IPS DF 6.9 (cell line): ENCODE results near the gene COL23A1.

Experiments
- DNase-seq: peaks from one replicate; pipeline ENCODE4 v3.0.0-alpha.2; 2013; ENCODE audit warnings: low read depth, low spot score
- H3K27ac ChIP-seq: one replicate; pipeline ENCODE4 v1.5.1; 2013; ENCODE audit warnings: low read length, control low read depth
- H3K27me3 ChIP-seq: 2 replicates; pipeline ENCODE4 v1.6.1; 2013; ENCODE audit warnings: mild to moderate bottlenecking, low read length; ENCODE audit not compliant: control insufficient read depth, insufficient read depth
- H3K36me3 ChIP-seq: 2 replicates; pipeline ENCODE4 v1.6.1; 2013; ENCODE audit warnings: low read length; ENCODE audit not compliant: control insufficient read depth, insufficient read depth
- H3K4me1 ChIP-seq: 2 replicates; pipeline ENCODE4 v1.6.1; 2013; ENCODE audit warnings: low read length; ENCODE audit not compliant: control insufficient read depth, insufficient read depth
- H3K4me3 ChIP-seq: 2 replicates; pipeline ENCODE4 v1.5.1; 2013; ENCODE audit warnings: mild to moderate bottlenecking, low read length
- H3K9me3 ChIP-seq: 2 replicates; pipeline ENCODE4 v1.6.1; 2013; ENCODE audit warnings: low read length, inconsistent platforms; ENCODE audit not compliant: control insufficient read depth, insufficient read depth
- WGBS: extraction: QIAGEN DNeasy Blood & Tissue Kit; methylation state at CpG from one replicate; pipeline ENCODE4 v1.1.7; 2013; ENCODE audit warnings: mixed read lengths, missing lambda C conversion rate; ENCODE audit not compliant: insufficient read length, insufficient coverage; 5-methylcytosine and 5-hydroxymethylcytosine counted together

The COL23A1 gene

DNA sequence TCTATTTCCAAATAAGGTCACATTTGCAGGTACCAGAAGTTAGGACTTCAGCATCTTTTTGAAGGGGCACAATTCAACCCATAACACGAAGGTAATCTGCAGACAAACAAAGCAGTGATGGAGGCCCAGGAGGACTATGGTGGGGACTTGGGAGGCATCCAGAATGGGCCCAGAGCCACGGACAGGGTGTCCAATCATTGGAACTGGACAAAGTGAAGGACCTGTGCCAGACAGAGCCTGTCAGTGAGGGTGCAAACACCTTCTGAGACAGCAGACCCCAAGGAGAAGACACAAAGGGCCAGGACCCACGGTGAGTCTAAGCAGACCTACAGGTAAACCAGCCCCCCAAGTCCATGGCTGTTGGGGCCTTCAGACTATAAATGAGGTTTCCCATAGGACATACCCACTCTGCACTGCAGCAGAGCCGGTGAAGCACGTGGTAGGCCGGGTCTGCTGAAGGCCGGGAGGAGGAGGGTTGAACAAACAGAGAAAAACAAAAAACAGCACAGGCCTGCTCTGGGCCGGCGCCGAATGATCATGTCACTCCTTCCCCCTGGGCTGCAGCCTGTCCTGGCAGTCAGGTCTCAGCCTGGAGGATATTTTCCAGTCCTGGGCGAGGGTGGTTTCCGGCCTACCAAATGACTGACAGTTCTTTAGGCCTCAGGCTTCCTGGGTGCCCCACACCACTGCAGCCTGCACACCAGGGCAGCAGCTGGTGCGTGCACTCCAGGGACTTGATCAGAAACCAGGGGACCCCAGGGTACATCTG lies 84.4 kb downstream of the COL23A1 start:
- H3K27ac ChIP-seq = no peak overlapping the region
- no peaks in the 10 kb centered on the region for H3K9me3 ChIP-seq
- peaks cover 2% of the 10 kb centered on the region; the same call in 1 of the 2 replicates for H3K36me3 ChIP-seq
- H3K4me3 ChIP-seq = no peak overlapping the region
- H3K27me3 ChIP-seq = no peaks in the 10 kb centered on the region
- no peak for DNase-seq
- no peaks in the 10 kb centered on the region for H3K4me1 ChIP-seq
- WGBS = no CpG with 5 or more reads among the region's 13 CpGs

DNA sequence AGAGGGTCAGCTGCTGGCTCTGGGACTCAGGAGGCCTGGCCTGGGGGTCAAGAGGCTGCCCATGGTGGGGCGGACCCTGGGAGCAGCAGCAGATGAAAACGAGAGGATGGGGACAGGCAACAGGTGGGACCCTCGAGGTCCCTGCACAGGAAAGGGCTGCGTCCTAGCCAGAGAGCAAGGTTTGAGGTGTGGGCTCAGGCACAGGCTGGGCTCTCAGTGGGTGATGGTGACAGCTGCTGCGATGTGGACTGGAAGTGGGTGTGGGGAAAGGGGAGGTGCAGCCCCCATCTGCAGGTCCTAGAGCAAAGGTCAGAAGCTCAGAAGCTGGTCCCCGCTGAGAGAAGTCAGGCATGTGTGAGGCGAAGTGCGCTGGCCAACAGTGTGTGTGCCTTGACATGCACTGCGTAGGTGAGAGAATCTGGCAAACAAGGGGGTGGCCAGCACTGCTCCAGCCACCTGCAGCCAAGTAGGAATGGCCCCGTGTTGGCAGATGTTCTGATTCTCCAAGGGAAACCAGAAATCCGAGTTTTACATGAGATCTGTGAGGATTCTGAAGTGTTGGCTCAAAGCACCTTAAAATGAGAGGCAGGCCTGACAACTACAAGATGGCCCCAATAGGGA lies 85.7 kb downstream of the COL23A1 start:
- Histone ChIP-seq H3K4me3 (no peak overlapping the region), H3K4me1 (no peaks in the 10 kb centered on the region), H3K36me3 (peaks cover 2% of the 10 kb centered on the region; the same call in 1 of the 2 replicates), H3K27ac (no peak overlapping the region), H3K9me3 (no peaks in the 10 kb centered on the region), H3K27me3 (no peaks in the 10 kb centered on the region)
- DNase-seq = no peak
- WGBS = no CpG with 5 or more reads among the region's 11 CpGs

DNA sequence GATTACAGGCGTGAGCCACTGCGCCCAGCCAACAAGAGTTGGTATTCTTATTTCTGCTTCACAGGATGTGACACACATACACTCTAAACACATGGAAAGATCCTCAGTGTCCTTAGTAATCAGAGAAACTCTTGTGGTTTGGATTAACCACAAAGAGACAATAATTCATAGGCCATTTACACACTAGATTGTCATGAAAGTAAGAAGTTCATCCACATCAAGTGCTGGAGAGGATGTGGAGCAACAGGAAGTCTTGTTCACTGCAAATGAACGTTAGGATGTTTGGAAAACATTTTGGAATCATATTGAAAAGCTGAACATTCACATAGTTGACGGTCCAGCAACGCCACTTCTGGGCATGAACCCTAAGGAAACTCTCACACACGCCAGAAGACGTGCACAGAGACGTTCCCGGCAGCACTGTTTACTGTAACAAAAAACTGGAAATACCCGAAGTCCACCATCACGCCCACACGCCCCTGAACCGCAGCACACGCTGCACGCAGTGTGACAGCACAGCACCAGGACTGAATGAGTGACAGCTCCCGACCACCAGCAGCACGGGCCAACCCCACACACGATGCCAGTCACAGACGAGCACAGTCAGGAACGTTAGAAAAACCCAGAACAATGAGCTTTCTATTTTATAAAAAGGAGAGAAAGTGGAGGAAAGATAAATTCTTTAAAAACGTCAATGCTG lies 87.6 kb downstream of the COL23A1 start:
- Histone ChIP-seq H3K4me1 (no peaks in the 10 kb centered on the region), H3K9me3 (no peaks in the 10 kb centered on the region), H3K4me3 (no peak overlapping the region), H3K27ac (no peak overlapping the region), H3K36me3 (peaks cover 2% of the 10 kb centered on the region; the same call in 1 of the 2 replicates), H3K27me3 (no peaks in the 10 kb centered on the region)
- no peak for DNase-seq
- WGBS = no CpG with 5 or more reads among the region's 21 CpGs

DNA sequence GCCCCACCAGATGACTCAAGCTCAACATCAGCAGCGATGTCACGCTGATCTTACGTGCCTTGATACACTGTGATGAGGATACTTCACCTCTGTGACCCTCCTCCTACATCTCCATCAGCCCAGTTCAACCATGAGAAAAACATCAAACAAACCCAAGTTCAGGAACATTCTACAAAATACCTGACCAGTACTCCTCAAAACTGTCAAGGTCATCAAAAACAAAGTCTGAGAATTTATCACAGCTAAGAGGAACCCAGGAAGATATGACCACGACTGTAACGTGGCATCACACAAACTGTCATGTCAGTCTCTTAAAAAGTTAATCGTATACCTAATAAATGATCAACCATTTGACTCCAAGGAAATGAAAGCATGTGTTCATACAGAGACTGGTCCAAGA lies 90.8 kb downstream of the COL23A1 start:
- no peaks in the 10 kb centered on the region for H3K9me3 ChIP-seq
- no peaks in the 10 kb centered on the region for H3K4me1 ChIP-seq
- no peak overlapping the region for H3K4me3 ChIP-seq
- H3K27me3 ChIP-seq = no peaks in the 10 kb centered on the region
- no peak overlapping the region for H3K27ac ChIP-seq
- peaks cover 2% of the 10 kb centered on the region; the same call in 1 of the 2 replicates for H3K36me3 ChIP-seq
- DNase-seq = no peak
- no CpG with 5 or more reads among the region's 6 CpGs for WGBS

DNA sequence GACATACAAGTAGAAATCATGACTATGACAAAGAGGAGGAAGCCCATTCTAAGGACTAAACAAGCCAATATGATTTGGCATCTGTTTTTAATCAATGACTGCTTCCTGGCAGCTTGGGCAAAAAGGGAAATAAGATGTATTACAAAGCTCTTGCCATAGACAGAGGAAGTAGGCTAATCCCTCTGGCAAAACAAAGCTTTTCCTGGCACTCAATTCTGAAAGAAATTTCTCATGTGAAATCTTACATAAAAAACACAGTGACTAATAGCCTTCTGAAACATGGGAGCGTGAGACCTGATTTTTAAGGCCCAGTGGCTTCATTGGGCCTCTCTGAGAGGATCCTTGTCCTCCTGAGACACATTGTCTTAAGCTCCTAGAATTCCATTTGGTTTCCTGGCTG lies 93.6 kb downstream of the COL23A1 start:
- no peak for DNase-seq
- Histone ChIP-seq H3K27me3 (no peaks in the 10 kb centered on the region), H3K4me1 (no peaks in the 10 kb centered on the region; the same call in 1 of the 2 replicates), H3K9me3 (no peaks in the 10 kb centered on the region), H3K36me3 (peaks cover 1% of the 10 kb centered on the region; the same call in 1 of the 2 replicates), H3K27ac (no peak overlapping the region), H3K4me3 (no peak overlapping the region)
- WGBS = no CpG with 5 or more reads among the region's 1 CpG

DNA sequence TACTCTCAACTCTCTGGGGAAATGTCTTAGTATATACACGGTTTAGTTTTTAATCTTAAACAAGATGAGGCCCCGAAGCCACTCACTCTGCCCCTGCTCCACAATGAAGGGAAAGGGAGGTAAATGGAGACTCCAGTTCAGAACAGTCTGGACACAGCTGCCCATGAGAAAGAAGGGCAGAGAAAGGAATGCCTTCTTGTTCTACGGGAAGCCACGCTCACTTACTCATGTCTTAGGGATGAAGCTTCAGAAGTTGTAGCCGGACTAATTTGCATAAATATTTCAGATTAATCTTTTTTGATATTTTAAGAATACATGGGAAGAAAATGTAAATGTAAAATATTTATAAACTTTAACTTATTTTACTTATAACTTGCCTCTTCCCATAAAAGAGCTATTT lies 94.0 kb downstream of the COL23A1 start:
- H3K36me3 ChIP-seq = no peaks in the 10 kb centered on the region
- H3K9me3 ChIP-seq = no peaks in the 10 kb centered on the region
- H3K27me3 ChIP-seq = no peaks in the 10 kb centered on the region
- no peak overlapping the region for H3K27ac ChIP-seq
- WGBS = no CpG with 5 or more reads among the region's 5 CpGs
- no peak overlapping the region for H3K4me3 ChIP-seq
- H3K4me1 ChIP-seq = no peaks in the 10 kb centered on the region; the same call in 1 of the 2 replicates
- no peak for DNase-seq

DNA sequence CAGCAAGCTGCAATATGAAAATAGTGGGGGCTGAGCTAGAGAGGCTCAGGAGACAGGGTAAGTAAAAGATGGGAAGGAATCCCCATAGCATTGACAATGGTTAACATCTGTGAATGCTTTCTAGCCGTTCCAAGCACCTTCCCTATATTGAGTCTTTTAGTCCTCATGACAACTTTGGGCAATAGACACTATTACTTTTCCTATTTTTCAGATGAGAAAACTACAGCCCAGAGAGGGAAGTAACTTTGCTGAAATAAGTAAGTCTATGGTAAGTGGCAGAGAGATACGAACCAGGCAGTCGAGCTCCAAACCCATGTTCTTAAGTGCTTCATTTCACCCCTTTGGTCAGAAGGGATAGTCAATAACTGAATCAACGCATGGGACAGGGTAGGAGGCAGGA lies 94.5 kb downstream of the COL23A1 start:
- no peaks in the 10 kb centered on the region for H3K27me3 ChIP-seq
- no peak for DNase-seq
- H3K27ac ChIP-seq = no peak overlapping the region
- no CpG with 5 or more reads among the region's 4 CpGs for WGBS
- no peaks in the 10 kb centered on the region for H3K9me3 ChIP-seq
- no peak overlapping the region for H3K4me3 ChIP-seq
- H3K4me1 ChIP-seq = no peaks in the 10 kb centered on the region; the same call in 1 of the 2 replicates
- H3K36me3 ChIP-seq = no peaks in the 10 kb centered on the region

DNA sequence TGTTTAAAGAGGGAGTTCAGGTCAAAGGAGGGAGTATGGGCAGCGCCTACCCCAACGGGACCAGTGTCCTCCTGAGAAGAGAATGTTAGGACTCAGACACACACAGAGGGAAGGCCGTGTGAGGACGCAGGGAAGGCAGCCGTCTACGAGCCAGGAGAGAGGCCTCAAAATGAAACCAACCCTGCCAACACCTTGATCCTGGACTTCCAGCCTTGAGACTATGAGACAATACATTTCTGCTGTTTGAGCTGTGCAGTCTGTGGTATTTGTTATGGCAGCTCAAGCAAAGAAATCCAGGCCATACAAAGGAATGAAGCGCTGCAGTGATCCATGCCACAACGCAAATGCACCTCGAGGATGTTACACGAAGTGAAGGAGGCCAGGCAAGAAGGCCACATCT lies 97.9 kb downstream of the COL23A1 start:
- Histone ChIP-seq H3K4me3 (no peak overlapping the region), H3K9me3 (no peaks in the 10 kb centered on the region), H3K36me3 (no peaks in the 10 kb centered on the region), H3K27ac (no peak overlapping the region), H3K27me3 (no peaks in the 10 kb centered on the region), H3K4me1 (no peaks in the 10 kb centered on the region; the same call in none of the 2 replicates)
- no peak for DNase-seq
- WGBS = no CpG with 5 or more reads among the region's 10 CpGs

DNA sequence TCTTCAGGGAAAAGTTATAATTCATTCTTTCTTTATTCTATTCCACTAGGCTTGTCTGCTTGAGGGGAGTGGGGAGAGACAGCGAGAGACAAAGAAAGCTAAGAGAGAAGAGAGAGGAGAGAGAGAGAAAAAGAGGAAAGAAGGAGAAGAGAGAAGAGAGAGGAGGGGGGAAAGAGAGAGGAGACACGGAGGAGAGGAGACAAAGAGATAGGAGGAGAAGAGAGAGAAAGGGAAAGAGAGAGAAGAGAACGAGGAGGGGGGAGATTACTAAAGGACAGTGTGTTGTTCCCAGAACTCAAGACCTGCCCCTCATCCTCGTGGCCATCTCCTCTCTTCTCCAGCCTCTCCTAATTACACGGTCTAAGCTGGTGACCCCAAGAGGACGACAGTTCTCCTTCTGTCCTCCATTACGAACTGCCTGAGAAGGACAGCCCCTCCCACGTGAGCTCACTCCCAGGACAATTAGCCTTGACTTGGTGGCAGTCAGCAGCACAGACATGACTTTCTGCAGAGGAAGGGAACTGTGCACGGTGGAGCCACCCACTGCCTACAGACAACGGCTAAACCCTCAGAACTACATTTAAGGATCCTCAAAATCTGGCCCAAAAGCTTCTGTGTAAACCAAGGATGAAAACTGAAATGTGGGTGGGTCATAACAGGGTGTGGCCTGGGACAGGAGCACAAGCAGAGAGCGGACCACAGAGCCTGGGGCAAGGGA lies 99.1 kb downstream of the COL23A1 start:
- H3K9me3 ChIP-seq = no peaks in the 10 kb centered on the region
- WGBS = no CpG with 5 or more reads among the region's 11 CpGs

More for the DNA sequence above, 99.1 kb downstream of the COL23A1 start:
- H3K27me3 ChIP-seq = no peaks in the 10 kb centered on the region
- peaks cover 1% of the 10 kb centered on the region for H3K4me1 ChIP-seq
- DNase-seq = no peak
- H3K4me3 ChIP-seq = no peak overlapping the region
- H3K27ac ChIP-seq = no peak overlapping the region
- no peaks in the 10 kb centered on the region for H3K36me3 ChIP-seq
